HCT116 (cell line): ENCODE results near the gene FCER1G. TPM values are rescaled to one million over a fixed set of nuclear protein-coding genes. Genes with fewer than 3 reads are reported as not detected.

ENCODE experiments used
- ATAC-seq: fragments of 200-7000 bp; cut with Tn5 transposase; 2 replicates; pipeline ENCODE4 v1.9.1; 2020; ENCODE audit warnings: mild to moderate bottlenecking, moderate library complexity
- BruUV-seq: library from RNA; stranded (reverse); fragments of 400-500 nt; replicated peaks from 2 replicates; lab custom pipeline; 2021; lab: Mats Ljungman, UMichigan
- CTCF ChIA-PET: fragments of 300-600 bp; sonication (Branson Sonifier 250); formaldehyde crosslinking; loops from one replicate; lab custom pipeline; 2021; ENCODE audit warnings: antibody characterized with exemption; lab: Charles Lee
- POLR2A ChIA-PET: fragments of 300-600, 350-600 bp; sonication (Branson Sonifier 250); formaldehyde crosslinking; loops from one replicate; lab custom pipeline; 2021; ENCODE audit warnings: antibody characterized with exemption; lab: Charles Lee
- RAD21 ChIA-PET, 2 experiments: fragments of 300-600 bp; sonication (Branson Sonifier 250); formaldehyde crosslinking; loops; one replicate each; lab custom pipeline; 2023; ENCODE audit warnings: low total read pairs in 2 of 2; ENCODE audit not compliant: uncharacterized antibody in 2 of 2, unreplicated experiment in 2 of 2, low non-redundant PET in 1 of 2; lab: Charles Lee
- DNase-seq: peaks from one replicate; pipeline ENCODE4 v3.0.0-alpha.2; 2010; ENCODE audit warnings: low read depth, low spot score
- H2AFZ ChIP-seq: fragments of 200-600 bp; shearing (Covaris generic), sonication (generic); 2 replicates; pipeline ENCODE4 v1.6.1; 2017; ENCODE audit warnings: low read depth, mixed run types, mixed read lengths, antibody characterized with exemption, low read length; ENCODE audit not compliant: poor library complexity, severe bottlenecking
- H3K27ac ChIP-seq: 2 replicates; pipeline ENCODE4 v1.5.1; 2012; ENCODE audit warnings: low read depth, low read length
- H3K27me3 ChIP-seq: fragments of 200-600 bp; sonication (generic); 2 replicates; pipeline ENCODE4 v1.6.1; 2016; ENCODE audit warnings: mixed run types, low read length, mixed read lengths; ENCODE audit not compliant: insufficient read depth
- H3K36me3 ChIP-seq, 2 experiments: fragments of 200-500 bp in 1 of 2; fragments of 200-600 bp in 1 of 2; sonication (Bioruptor generic) in 1 of 2; sonication (generic) in 1 of 2; 2 replicates each; pipeline versions ENCODE4 v1.5.1 to v1.6.1; 2014 to 2016; ENCODE audit warnings: low read length in 2 of 2, inconsistent platforms in 1 of 2, mixed read lengths in 1 of 2, mixed run types in 1 of 2; ENCODE audit not compliant: insufficient read depth in 2 of 2, control insufficient read depth in 1 of 2
- H3K4me1 ChIP-seq, 2 experiments: fragments of 200-600 bp in 1 of 2; sonication (generic) in 1 of 2; 2 replicates each; pipeline versions ENCODE4 v1.5.1 to v1.6.1; 2012 to 2017; ENCODE audit warnings: low read length in 2 of 2, inconsistent platforms in 1 of 2, mild to moderate bottlenecking in 1 of 2, mixed read lengths in 1 of 2, mixed run types in 1 of 2, moderate library complexity in 1 of 2; ENCODE audit not compliant: insufficient read depth in 2 of 2, control insufficient read depth in 1 of 2
- H3K4me2 ChIP-seq: fragments of 200-600 bp; sonication (generic); 2 replicates; pipeline ENCODE4 v1.6.1; 2017; ENCODE audit warnings: mixed run types, low read length, mixed read lengths
- H3K4me3 ChIP-seq, 2 experiments: fragments of 200-600 bp in 1 of 2; sonication (generic) in 1 of 2; replicated peaks in 1 of 2; 2 replicates each; pipeline ENCODE4 v1.5.1; 2011 to 2016; ENCODE audit warnings: low read length in 2 of 2, control low read depth in 1 of 2, low read depth in 1 of 2, mild to moderate bottlenecking in 1 of 2, mixed read lengths in 1 of 2, mixed run types in 1 of 2
- H3K79me2 ChIP-seq: fragments of 200-600 bp; sonication (generic); 2 replicates; pipeline ENCODE4 v1.6.1; 2017; ENCODE audit warnings: mild to moderate bottlenecking, mixed run types, low read length, moderate library complexity, mixed read lengths; ENCODE audit not compliant: insufficient read depth
- H3K9ac ChIP-seq: fragments of 200-600 bp; sonication (generic); 2 replicates; pipeline ENCODE4 v1.6.1; 2016; ENCODE audit warnings: low read length, mixed read lengths
- H3K9me2 ChIP-seq: fragments of 200-600 bp; sonication (generic), shearing (Covaris generic); 2 replicates; pipeline ENCODE4 v1.6.1; 2017; ENCODE audit warnings: mixed run types, mild to moderate bottlenecking, moderate library complexity; ENCODE audit not compliant: insufficient read depth
- H3K9me3 ChIP-seq, 2 experiments: fragments of 200-500 bp in 1 of 2; fragments of 200-600 bp in 1 of 2; sonication (Bioruptor generic) in 1 of 2; sonication (generic) in 1 of 2; 2 replicates each; pipeline ENCODE4 v1.6.1; 2014 to 2017; ENCODE audit warnings: low read length in 2 of 2, mixed read lengths in 2 of 2, inconsistent platforms in 1 of 2, low read depth in 1 of 2, mild to moderate bottlenecking in 1 of 2, mixed run types in 1 of 2, moderate library complexity in 1 of 2; ENCODE audit not compliant: control insufficient read depth in 1 of 2, insufficient read depth in 1 of 2
- H4K20me1 ChIP-seq: fragments of 200-600 bp; sonication (generic), shearing (Covaris generic); 2 replicates; pipeline ENCODE4 v1.6.1; 2017; ENCODE audit warnings: mixed run types, mild to moderate bottlenecking, moderate library complexity; ENCODE audit not compliant: insufficient read depth
- ATF3 ChIP-seq: IDR thresholded peaks from 2 replicates; pipeline ENCODE4 v1.6.1; 2012
- CEBPB ChIP-seq: IDR thresholded peaks from 2 replicates; pipeline ENCODE4 v1.6.1; 2012; ENCODE audit warnings: low read depth
- EGR1 ChIP-seq: IDR thresholded peaks from 2 replicates; pipeline ENCODE4 v1.6.1; 2012; ENCODE audit warnings: low read depth
- EZH2phosphoT487 ChIP-seq: fragments of 200-600 bp; IDR thresholded peaks from 2 replicates; pipeline ENCODE4 v1.6.1; 2018; ENCODE audit warnings: antibody characterized with exemption, borderline replicate concordance
- POLR2A ChIP-seq: IDR thresholded peaks from 2 replicates; pipeline ENCODE4 v1.7.0; 2011; ENCODE audit warnings: borderline replicate concordance; ENCODE audit not compliant: insufficient read depth, insufficient read length; ENCODE audit errors: extremely low read depth
- POLR2AphosphoS5 ChIP-seq: IDR thresholded peaks from 2 replicates; pipeline ENCODE4 v1.6.1; 2011; ENCODE audit warnings: mild to moderate bottlenecking, low read depth, low read length, moderate library complexity
- RAD21 ChIP-seq: IDR thresholded peaks from 2 replicates; pipeline ENCODE4 v1.6.1; 2012; ENCODE audit warnings: low read depth, mild to moderate bottlenecking
- SIN3A ChIP-seq: IDR thresholded peaks from 2 replicates; pipeline ENCODE4 v1.6.1; 2012; ENCODE audit warnings: low read depth
- TCF7L2 ChIP-seq: IDR thresholded peaks from 2 replicates; pipeline ENCODE4 v1.7.0; 2011; ENCODE audit warnings: borderline replicate concordance, inconsistent platforms; ENCODE audit not compliant: insufficient read depth, insufficient read length; ENCODE audit errors: extremely low read depth
- YY1 ChIP-seq: IDR thresholded peaks from 2 replicates; pipeline ENCODE4 v1.6.1; 2011; ENCODE audit warnings: low read length, low read depth, moderate library complexity, mild to moderate bottlenecking; ENCODE audit not compliant: insufficient replicate concordance; ENCODE audit errors: extremely low read depth
- ZNF274 ChIP-seq: fragments of 200-500 bp; sonication (Bioruptor generic); IDR thresholded peaks from 2 replicates; pipeline ENCODE4 v1.6.1; 2014; ENCODE audit warnings: mild to moderate bottlenecking, low read depth, low read length, inconsistent platforms
- intact Hi-C: fragments of 100-400 bp; cut with micrococcal nuclease; formaldehyde crosslinking; loops from 2 replicates; pipeline ENCODE4 v1.10.0; 2022
- total RNA-seq: library from RNA; stranded (reverse); gene quantifications from one replicate; pipeline ENCODE4 v1.2.1, GENCODE V29; 2021; ENCODE audit not compliant: unreplicated experiment
- TF ChIP-seq, protein P1 (sequence below): IDR thresholded peaks from 2 replicates; pipeline ENCODE4 v1.6.1; 2012
- TF ChIP-seq, protein P2 (sequence below): IDR thresholded peaks from 2 replicates; pipeline ENCODE4 v1.6.1; 2012; ENCODE audit warnings: low read depth

FCER1G gene
- total RNA-seq, 1 experiment from 2014 or later, result 0.86 TPM

- no peaks in the 10 kb centered on the region for H3K79me2 ChIP-seq
- POLR2A ChIA-PET, result no interaction called here
- RAD21 ChIA-PET, result no interaction called here
Observed at GRCh38 chr1:161222175-161223019, 7.3 kb downstream of the FCER1G start.

GRCh38 chr1:161223805-161224694, 9.0 kb downstream of the FCER1G start:
- Histone ChIP-seq H3K4me1 (peaks cover 14 to 24% of the 10 kb centered on the region in 2 experiments; a peak in 3 of 4 replicates), H3K36me3 (peaks cover 4 to 11% of the 10 kb centered on the region in 2 experiments), H3K9ac (no peak overlapping the region), H3K9me3 (no peaks in the 10 kb centered on the region), H3K4me3 (no peak overlapping the region), H3K27me3 (no peaks in the 10 kb centered on the region), H3K9me2 (0 out of 2 replicates have a peak, but pooled peaks cover 3% of the 10 kb centered on the region), H2AFZ (no peak overlapping the region), H3K4me2 (no peak overlapping the region), H4K20me1 (no peaks in the 10 kb centered on the region), H3K27ac (no peak overlapping the region), H3K79me2 (no peaks in the 10 kb centered on the region)
- ATAC-seq, result no peak
- POLR2A ChIA-PET, result no interaction called here
- BruUV-seq, result no TSS peak
- CTCF ChIA-PET, result interaction anchor here (1.3 kb wide), 1 partner anchor 22 kb away, joined by 4 read pairs; the partner anchor contains the start of gene NDUFS2
- RAD21 ChIA-PET, result no interaction called here
- no peak for TF ChIP-seq EZH2phosphoT487
- TF ChIP-seq POLR2AphosphoS5, result no peak
- TF ChIP-seq ATF3, result no peak
- no peak for TF ChIP-seq POLR2A
- TF ChIP-seq SIN3A, result no peak
- TF ChIP-seq EGR1, result no peak
- TF ChIP-seq, protein P1, sequence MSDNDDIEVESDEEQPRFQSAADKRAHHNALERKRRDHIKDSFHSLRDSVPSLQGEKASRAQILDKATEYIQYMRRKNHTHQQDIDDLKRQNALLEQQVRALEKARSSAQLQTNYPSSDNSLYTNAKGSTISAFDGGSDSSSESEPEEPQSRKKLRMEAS, result no peak
- no peak for TF ChIP-seq TCF7L2
- TF ChIP-seq, protein P2, sequence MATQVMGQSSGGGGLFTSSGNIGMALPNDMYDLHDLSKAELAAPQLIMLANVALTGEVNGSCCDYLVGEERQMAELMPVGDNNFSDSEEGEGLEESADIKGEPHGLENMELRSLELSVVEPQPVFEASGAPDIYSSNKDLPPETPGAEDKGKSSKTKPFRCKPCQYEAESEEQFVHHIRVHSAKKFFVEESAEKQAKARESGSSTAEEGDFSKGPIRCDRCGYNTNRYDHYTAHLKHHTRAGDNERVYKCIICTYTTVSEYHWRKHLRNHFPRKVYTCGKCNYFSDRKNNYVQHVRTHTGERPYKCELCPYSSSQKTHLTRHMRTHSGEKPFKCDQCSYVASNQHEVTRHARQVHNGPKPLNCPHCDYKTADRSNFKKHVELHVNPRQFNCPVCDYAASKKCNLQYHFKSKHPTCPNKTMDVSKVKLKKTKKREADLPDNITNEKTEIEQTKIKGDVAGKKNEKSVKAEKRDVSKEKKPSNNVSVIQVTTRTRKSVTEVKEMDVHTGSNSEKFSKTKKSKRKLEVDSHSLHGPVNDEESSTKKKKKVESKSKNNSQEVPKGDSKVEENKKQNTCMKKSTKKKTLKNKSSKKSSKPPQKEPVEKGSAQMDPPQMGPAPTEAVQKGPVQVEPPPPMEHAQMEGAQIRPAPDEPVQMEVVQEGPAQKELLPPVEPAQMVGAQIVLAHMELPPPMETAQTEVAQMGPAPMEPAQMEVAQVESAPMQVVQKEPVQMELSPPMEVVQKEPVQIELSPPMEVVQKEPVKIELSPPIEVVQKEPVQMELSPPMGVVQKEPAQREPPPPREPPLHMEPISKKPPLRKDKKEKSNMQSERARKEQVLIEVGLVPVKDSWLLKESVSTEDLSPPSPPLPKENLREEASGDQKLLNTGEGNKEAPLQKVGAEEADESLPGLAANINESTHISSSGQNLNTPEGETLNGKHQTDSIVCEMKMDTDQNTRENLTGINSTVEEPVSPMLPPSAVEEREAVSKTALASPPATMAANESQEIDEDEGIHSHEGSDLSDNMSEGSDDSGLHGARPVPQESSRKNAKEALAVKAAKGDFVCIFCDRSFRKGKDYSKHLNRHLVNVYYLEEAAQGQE, result no peak
- no peak for TF ChIP-seq YY1
- TF ChIP-seq RAD21, result no peak
- no peak for TF ChIP-seq CEBPB
- intact Hi-C loops, result no loop called here
- no peak for DNase-seq

More at GRCh38 chr1:161222175-161223019, 7.3 kb downstream of the FCER1G start:
- H3K9ac ChIP-seq, result no peak overlapping the region
- no TSS peak for BruUV-seq
- DNase-seq (no peak), ATAC-seq (no peak)
- H3K9me2 ChIP-seq, result 0 out of 2 replicates have a peak, but pooled peaks cover 3% of the 10 kb centered on the region
- intact Hi-C loops, result no loop called here
- no peaks in the 10 kb centered on the region for H3K27me3 ChIP-seq
- no peak overlapping the region for H3K4me3 ChIP-seq
- CTCF ChIA-PET, result interaction anchor here (1.3 kb wide), 1 partner anchor 20 kb away, joined by 4 read pairs; the partner anchor contains the start of gene NDUFS2
- peaks cover 10 to 18% of the 10 kb centered on the region in 2 experiments; a peak in 3 of 4 replicates for H3K4me1 ChIP-seq
- H3K27ac ChIP-seq, result no peak overlapping the region
- H3K9me3 ChIP-seq, result no peaks in the 10 kb centered on the region
- no peaks in the 10 kb centered on the region for H4K20me1 ChIP-seq
- no peak overlapping the region for H2AFZ ChIP-seq
- TF ChIP-seq RAD21 (no peak), ZNF274 (no peak)
- no peaks in the 10 kb centered on the region for H3K36me3 ChIP-seq
- no peak overlapping the region for H3K4me2 ChIP-seq
